K562 (cell line): ENCODE data around the gene THOC5. TPM values are rescaled to one million over a fixed set of nuclear protein-coding genes. Genes with fewer than 3 reads are reported as not detected.

Source experiments
- ATAC-seq: fragments of 200-7000 bp; cut with Tn5 transposase; 3 replicates; pipeline ENCODE4 v1.9.1; 2020; ENCODE audit warnings: moderate library complexity
- BruUV-seq: library from RNA; stranded (reverse); fragments of 400-500 nt; replicated peaks from 2 replicates; lab custom pipeline; 2021; lab: Mats Ljungman, UMichigan
- CTCF ChIA-PET: fragments of 300-600 bp; formaldehyde crosslinking; extraction: SDS; loops from one replicate; lab custom pipeline; 2021; ENCODE audit warnings: low intra/inter-chr PET ratio; lab: Yijun Ruan, JAX
- POLR2A ChIA-PET: fragments of 300-600, 350-650 bp; sonication (Branson Sonifier 250); formaldehyde crosslinking; extraction: SDS; loops from one replicate; lab custom pipeline; 2021; ENCODE audit warnings: antibody characterized with exemption, inconsistent platforms; lab: Yijun Ruan, JAX
- DNase-seq, 4 experiments: peaks; one replicate each; pipeline versions ENCODE4 v3.0.0 to v3.0.0-alpha.2; 2011 to 2018; ENCODE audit warnings: low spot score in 3 of 4, mixed read lengths in 3 of 4; ENCODE audit errors: extremely low read depth in 1 of 4
- FAIRE-seq: peaks from 2 replicates; lab custom pipeline; 2011; peaks lifted over from hg19 to GRCh38; lab: Jason Lieb, UNC
- H2AFZ ChIP-seq: 2 replicates; pipeline ENCODE4 v1.6.0; 2011; ENCODE audit warnings: low read depth, low read length, control low read depth, inconsistent platforms
- H3K27ac ChIP-seq: fragments of 200-600 bp; 3 replicates; pipeline ENCODE4 v1.8.0; 2011; ENCODE audit warnings: low read depth, mild to moderate bottlenecking, control low read depth, inconsistent platforms, low read length, moderate library complexity, mixed read lengths; ENCODE audit errors: extremely low read depth
- H3K27me3 ChIP-seq, 2 experiments: fragments of 300-600 bp in 1 of 2; 2 replicates in 1 of 2; 3 replicates in 1 of 2; pipeline versions ENCODE4 v1.6.0 to v1.8.0; 2011; ENCODE audit warnings: inconsistent platforms in 2 of 2, low read length in 2 of 2, mild to moderate bottlenecking in 1 of 2, mixed read lengths in 1 of 2, moderate library complexity in 1 of 2; ENCODE audit not compliant: control insufficient read depth in 2 of 2, insufficient read depth in 2 of 2
- H3K36me3 ChIP-seq: fragments of 300-600 bp; 3 replicates; pipeline ENCODE4 v1.8.0; 2011; ENCODE audit warnings: mild to moderate bottlenecking, low read length, inconsistent platforms; ENCODE audit not compliant: control insufficient read depth, insufficient read depth
- H3K4me1 ChIP-seq, 2 experiments: fragments of 200-600 bp in 1 of 2; replicated peaks in 1 of 2; 2 replicates in 1 of 2; 3 replicates in 1 of 2; pipeline versions ENCODE4 v1.5.1 to v1.8.0; 2011; ENCODE audit warnings: inconsistent platforms in 2 of 2, low read length in 2 of 2, mild to moderate bottlenecking in 1 of 2, mixed read lengths in 1 of 2, moderate library complexity in 1 of 2; ENCODE audit not compliant: control insufficient read depth in 2 of 2, insufficient read depth in 2 of 2
- H3K4me2 ChIP-seq: 2 replicates; pipeline ENCODE4 v1.6.1; 2011; ENCODE audit warnings: low read length, control low read depth, inconsistent platforms, mixed read lengths; ENCODE audit not compliant: insufficient read depth
- H3K4me3 ChIP-seq: fragments of 200-600 bp; sonication (generic), shearing (Covaris generic); 2 replicates; pipeline ENCODE4 v1.5.1; 2016; ENCODE audit warnings: control low read depth, inconsistent platforms
- H3K79me2 ChIP-seq: fragments of 200-600 bp; 3 replicates; pipeline ENCODE4 v1.8.0; 2011; ENCODE audit warnings: low read length, inconsistent platforms; ENCODE audit not compliant: control insufficient read depth, insufficient read depth
- H3K9ac ChIP-seq, 2 experiments: 2 replicates each; pipeline versions ENCODE4 v1.6.0 to v1.6.1; 2011; ENCODE audit warnings: low read depth in 2 of 2, low read length in 2 of 2, control low read depth in 1 of 2, inconsistent platforms in 1 of 2, mild to moderate bottlenecking in 1 of 2, mixed read lengths in 1 of 2; ENCODE audit not compliant: insufficient read depth in 1 of 2
- H3K9me1 ChIP-seq: one replicate; pipeline ENCODE4 v1.6.0; 2011; ENCODE audit warnings: inconsistent platforms, mild to moderate bottlenecking, low read length, moderate library complexity; ENCODE audit not compliant: control insufficient read depth, insufficient read depth
- H3K9me3 ChIP-seq: replicated peaks from 2 replicates; pipeline ENCODE4 v1.5.1; 2011; ENCODE audit warnings: low read depth, low read length, inconsistent platforms; ENCODE audit not compliant: control insufficient read depth, insufficient read depth
- H4K20me1 ChIP-seq: replicated peaks from 2 replicates; pipeline ENCODE4 v1.6.1; 2011; ENCODE audit warnings: low read length, inconsistent platforms, mixed read lengths; ENCODE audit not compliant: control insufficient read depth, insufficient read depth
- E2F6 ChIP-seq, 2 experiments: IDR thresholded peaks; 2 replicates each; pipeline ENCODE4 v1.6.1; 2011; ENCODE audit warnings: borderline replicate concordance in 1 of 2, control low read depth in 1 of 2, low read depth in 1 of 2, low read length in 1 of 2, mild to moderate bottlenecking in 1 of 2, mixed read lengths in 1 of 2, moderate library complexity in 1 of 2; ENCODE audit not compliant: insufficient read depth in 1 of 2, insufficient read length in 1 of 2, poor library complexity in 1 of 2, severe bottlenecking in 1 of 2; ENCODE audit errors: extremely low read depth in 1 of 2
- SIX5 ChIP-seq, 2 experiments: IDR thresholded peaks; 2 replicates each; pipeline ENCODE4 v1.6.1; 2011; ENCODE audit warnings: low read length in 2 of 2, borderline replicate concordance in 1 of 2, low read depth in 1 of 2, mild to moderate bottlenecking in 1 of 2, moderate library complexity in 1 of 2; ENCODE audit not compliant: insufficient read depth in 1 of 2
- TBP ChIP-seq: optimal IDR thresholded peaks from 2 replicates; pipeline ENCODE3; 2011; ENCODE audit warnings: low read depth, low read length, improper control_type of control experiment
- ZBTB7A ChIP-seq: IDR thresholded peaks from 2 replicates; pipeline ENCODE4 v1.6.1; 2011; ENCODE audit warnings: low read depth, mild to moderate bottlenecking, low read length, moderate library complexity, borderline replicate concordance; ENCODE audit not compliant: control insufficient read depth
- WGBS: fragments of 100-300 bp; shearing (Covaris generic); methylation state at CpG from one replicate; pipeline ENCODE4 v1.1.6; 2016; ENCODE audit warnings: low coverage, mixed read lengths; ENCODE audit not compliant: insufficient coverage; ENCODE audit errors: missing lambda C conversion rate; 5-methylcytosine and 5-hydroxymethylcytosine counted together
- in situ Hi-C: fragments of 300-500 bp; cut with MboI; formaldehyde crosslinking; loops from 4 replicates; pipeline ENCODE4 v1.15.0; 2018; ENCODE audit warnings: inconsistent platforms, mixed read lengths
- intact Hi-C: fragments of 100-400 bp; cut with micrococcal nuclease; formaldehyde crosslinking; loops from 2 replicates; pipeline ENCODE4 v1.14.2; 2022
- polyA plus RNA-seq, 8 experiments: library from polyadenylated mRNA; depleted of rRNA in 4 of 8; stranded (reverse) in 5 of 8; unstranded in 3 of 8; fragments of >200 nt; fragmentation: Nextera tagmentation in 2 of 8; fragmentation: Illumina TruSeq in 1 of 8; extraction: Ambion mirVana in 2 of 8; extraction: Trizol in 1 of 8; gene quantifications; 2 replicates each; pipeline versions ENCODE4 v1.2.1 to v1.2.3, GENCODE V29; 2011 to 2014; ENCODE audit warnings: inconsistent platforms in 1 of 8, missing spikeins in 1 of 8
- total RNA-seq, 7 experiments: library from RNA; depleted of rRNA in 6 of 7; stranded (reverse); fragments of >200 nt in 6 of 7; fragmentation: Illumina TruSeq in 2 of 7; extraction: Trizol in 2 of 7; gene quantifications; 2 replicates each; pipeline versions ENCODE4 v1.2.1 to v1.2.3, GENCODE V29; 2011 to 2021; ENCODE audit warnings: low replicate concordance in 1 of 7
- TF ChIP-seq, protein P1 (sequence below): fragments of 200-400 bp; formaldehyde crosslinking; IDR thresholded peaks from 2 replicates; pipeline ENCODE4 v1.6.1; 2017; ENCODE audit warnings: mild to moderate bottlenecking, low read depth, low read length, moderate library complexity
- TF ChIP-seq, protein P2 (sequence below): fragments of 250-450 bp; sonication (Bioruptor Pico); IDR thresholded peaks from 2 replicates; pipeline ENCODE4 v1.4.0; 2020; ENCODE audit warnings: mild to moderate bottlenecking, moderate library complexity

THOC5 gene
- total and polyA plus RNA-seq, 9 of the 15 experiments (the other 6 are each of a cell fraction or from before 2014, with no cell fraction given) = 45.3 to 96.5 (median 51.4) TPM

DNA sequence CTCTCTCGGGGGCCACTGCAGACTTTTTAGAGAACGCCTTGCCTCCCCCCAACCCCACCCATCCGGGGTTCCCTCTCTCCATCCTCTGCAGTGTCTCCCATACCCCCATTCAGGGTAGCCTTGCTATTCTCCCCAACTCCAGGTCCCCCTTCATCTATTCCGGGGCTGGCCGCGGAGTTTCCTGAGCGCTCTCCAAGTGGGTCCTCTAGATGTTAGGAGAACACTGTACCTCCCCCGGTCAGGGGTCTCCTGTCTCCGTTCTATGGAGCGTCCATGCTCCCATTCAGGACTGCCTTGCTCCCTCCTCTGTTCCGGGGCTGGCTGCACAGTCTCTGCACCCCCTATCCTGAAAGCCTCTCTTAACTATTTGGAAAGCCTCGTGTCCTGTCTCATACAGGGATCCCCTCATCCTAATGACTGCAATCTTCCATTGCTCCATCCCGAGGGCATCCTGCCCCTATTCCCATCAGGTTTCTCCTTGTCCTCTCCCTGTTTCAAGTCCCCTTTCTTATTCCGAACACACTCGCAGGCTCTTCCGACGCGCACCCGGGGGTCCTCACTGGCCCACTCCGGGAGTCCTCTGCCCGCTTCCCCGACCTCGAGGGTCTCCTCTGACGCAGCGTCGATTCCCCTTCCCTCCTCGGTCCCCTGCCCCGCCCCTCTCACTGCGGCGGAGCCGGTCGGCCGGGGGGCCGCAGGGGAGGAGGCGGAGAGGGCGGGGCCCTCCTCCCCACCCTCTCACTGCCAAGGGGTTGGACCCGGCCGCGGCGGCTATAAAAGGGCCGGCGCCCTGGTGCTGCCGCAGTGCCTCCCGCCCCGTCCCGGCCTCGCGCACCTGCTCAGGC lies 73.9 kb downstream of the THOC5 start, which contains the start of gene NEFH:
NEFH (plus strand) TSS at position 802 of the 845 bp plus-strand sequence. CDS start 45 bp downstream, outside the sequence.
- in situ Hi-C loops = no loop called here
- POLR2A ChIA-PET = interaction anchor here (0.6 to 1.2 kb wide), 4 partner anchors 14 to 1628 kb away, joined by 3 to 4 read pairs (median 3); no protein-coding TSS in a partner anchor
- ATAC-seq = peak; percentile 31
- BruUV-seq = TSS peak; percentile 45
- Histone ChIP-seq H3K4me1 (peaks cover 21 to 48% of the 10 kb centered on the region in 2 experiments; a peak in 4 of 5 replicates), H3K9me3 (no peaks in the 10 kb centered on the region), H3K27ac (peak within 1 kb of the TSS; percentile 68), H3K4me2 (peak within 1 kb of the TSS; percentile 77), H3K36me3 (peaks cover 14% of the 10 kb centered on the region; the same call in 1 of the 3 replicates), H3K79me2 (peaks cover 42% of the 10 kb centered on the region), H2AFZ (peak within 1 kb of the TSS; percentile 74), H3K27me3 (no peaks in the 10 kb centered on the region), H3K9me1 (peaks cover 10% of the 10 kb centered on the region), H3K4me3 (peak within 1 kb of the TSS; percentile 48), H3K9ac (peak within 1 kb of the TSS; percentile 68 to 91), H4K20me1 (peaks cover 19% of the 10 kb centered on the region; the same call in 1 of the 2 replicates)
- intact Hi-C loops = loop anchor here (2.0 kb wide), 1 partner anchor 45 kb away; no protein-coding TSS in a partner anchor
- WGBS = 38% methylated on average over 13 of the region's 48 CpGs
- CTCF ChIA-PET = no interaction called here
- TF ChIP-seq SIX5 (IDR thresholded peaks at IDR 0.05; ENCODE audit: borderline replicate concordance in 1 of 2, insufficient read depth in 1 of 2, low read depth in 1 of 2, low read length in 2 of 2) = no peak
- TF ChIP-seq ZBTB7A = peak; percentile 27; the same call in 1 of the 2 replicates
- TF ChIP-seq, protein P1, sequence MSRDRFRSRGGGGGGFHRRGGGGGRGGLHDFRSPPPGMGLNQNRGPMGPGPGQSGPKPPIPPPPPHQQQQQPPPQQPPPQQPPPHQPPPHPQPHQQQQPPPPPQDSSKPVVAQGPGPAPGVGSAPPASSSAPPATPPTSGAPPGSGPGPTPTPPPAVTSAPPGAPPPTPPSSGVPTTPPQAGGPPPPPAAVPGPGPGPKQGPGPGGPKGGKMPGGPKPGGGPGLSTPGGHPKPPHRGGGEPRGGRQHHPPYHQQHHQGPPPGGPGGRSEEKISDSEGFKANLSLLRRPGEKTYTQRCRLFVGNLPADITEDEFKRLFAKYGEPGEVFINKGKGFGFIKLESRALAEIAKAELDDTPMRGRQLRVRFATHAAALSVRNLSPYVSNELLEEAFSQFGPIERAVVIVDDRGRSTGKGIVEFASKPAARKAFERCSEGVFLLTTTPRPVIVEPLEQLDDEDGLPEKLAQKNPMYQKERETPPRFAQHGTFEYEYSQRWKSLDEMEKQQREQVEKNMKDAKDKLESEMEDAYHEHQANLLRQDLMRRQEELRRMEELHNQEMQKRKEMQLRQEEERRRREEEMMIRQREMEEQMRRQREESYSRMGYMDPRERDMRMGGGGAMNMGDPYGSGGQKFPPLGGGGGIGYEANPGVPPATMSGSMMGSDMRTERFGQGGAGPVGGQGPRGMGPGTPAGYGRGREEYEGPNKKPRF = no peak
- TF ChIP-seq, protein P2, sequence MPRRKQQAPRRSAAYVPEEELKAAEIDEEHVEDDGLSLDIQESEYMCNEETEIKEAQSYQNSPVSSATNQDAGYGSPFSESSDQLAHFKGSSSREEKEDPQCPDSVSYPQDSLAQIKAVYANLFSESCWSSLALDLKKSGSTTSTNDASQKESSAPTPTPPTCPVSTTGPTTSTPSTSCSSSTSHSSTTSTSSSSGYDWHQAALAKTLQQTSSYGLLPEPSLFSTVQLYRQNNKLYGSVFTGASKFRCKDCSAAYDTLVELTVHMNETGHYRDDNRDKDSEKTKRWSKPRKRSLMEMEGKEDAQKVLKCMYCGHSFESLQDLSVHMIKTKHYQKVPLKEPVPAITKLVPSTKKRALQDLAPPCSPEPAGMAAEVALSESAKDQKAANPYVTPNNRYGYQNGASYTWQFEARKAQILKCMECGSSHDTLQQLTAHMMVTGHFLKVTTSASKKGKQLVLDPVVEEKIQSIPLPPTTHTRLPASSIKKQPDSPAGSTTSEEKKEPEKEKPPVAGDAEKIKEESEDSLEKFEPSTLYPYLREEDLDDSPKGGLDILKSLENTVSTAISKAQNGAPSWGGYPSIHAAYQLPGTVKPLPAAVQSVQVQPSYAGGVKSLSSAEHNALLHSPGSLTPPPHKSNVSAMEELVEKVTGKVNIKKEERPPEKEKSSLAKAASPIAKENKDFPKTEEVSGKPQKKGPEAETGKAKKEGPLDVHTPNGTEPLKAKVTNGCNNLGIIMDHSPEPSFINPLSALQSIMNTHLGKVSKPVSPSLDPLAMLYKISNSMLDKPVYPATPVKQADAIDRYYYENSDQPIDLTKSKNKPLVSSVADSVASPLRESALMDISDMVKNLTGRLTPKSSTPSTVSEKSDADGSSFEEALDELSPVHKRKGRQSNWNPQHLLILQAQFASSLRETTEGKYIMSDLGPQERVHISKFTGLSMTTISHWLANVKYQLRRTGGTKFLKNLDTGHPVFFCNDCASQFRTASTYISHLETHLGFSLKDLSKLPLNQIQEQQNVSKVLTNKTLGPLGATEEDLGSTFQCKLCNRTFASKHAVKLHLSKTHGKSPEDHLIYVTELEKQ (CRISPR knock-in tag) = no peak
- TF ChIP-seq TBP = peak; percentile 83
- TF ChIP-seq E2F6 (IDR thresholded peaks at IDR 0.05; ENCODE audit: borderline replicate concordance in 1 of 2, extremely low read depth in 1 of 2, insufficient read depth in 1 of 2, insufficient read length in 1 of 2, low read depth in 1 of 2, low read length in 1 of 2, poor library complexity in 1 of 2, severe bottlenecking in 1 of 2) = peak in 1 of 2 experiments; percentile 68
- FAIRE-seq = no peak
- peak; percentile 49 to 60 (median 55) for DNase-seq
